H1 (cell line): ENCODE data around the gene CYRIA. TPM values are rescaled to one million over a fixed set of nuclear protein-coding genes. Genes with fewer than 3 reads are reported as not detected.

Source experiments
- CTCF ChIA-PET: fragments of 300-600 bp; sonication (Branson Sonifier 250); formaldehyde crosslinking; loops from one replicate; lab custom pipeline; 2021; ENCODE audit not compliant: partially characterized antibody; lab: Charles Lee
- POLR2A ChIA-PET: fragments of 300-600 bp; sonication (Branson Sonifier 250); formaldehyde crosslinking; loops from one replicate; lab custom pipeline; 2021; ENCODE audit warnings: inconsistent platforms; ENCODE audit not compliant: partially characterized antibody; lab: Charles Lee
- DNase-seq, 2 experiments: peaks; one replicate each; pipeline versions ENCODE4 v3.0.0 to v3.0.0-alpha.2; 2010 to 2022; ENCODE audit warnings: low spot score in 2 of 2, low read depth in 1 of 2, mixed read lengths in 1 of 2
- FAIRE-seq: peaks from 2 replicates; lab custom pipeline; 2011; peaks lifted over from hg19 to GRCh38; lab: Jason Lieb, UNC
- H2AFZ ChIP-seq: 2 replicates; pipeline ENCODE4 v1.8.1; 2012; ENCODE audit warnings: low read length, inconsistent platforms
- H2AK5ac ChIP-seq: 2 replicates; pipeline ENCODE4 v1.6.1; 2013; ENCODE audit warnings: low read depth, low read length
- H2BK120ac ChIP-seq: replicated peaks from 2 replicates; pipeline ENCODE3; 2013; ENCODE audit warnings: low read depth, low read length, inconsistent platforms
- H2BK12ac ChIP-seq: 2 replicates; pipeline ENCODE4 v1.6.1; 2013; ENCODE audit warnings: low read depth, low read length
- H2BK15ac ChIP-seq: 2 replicates; pipeline ENCODE4 v1.6.1; 2013; ENCODE audit warnings: low read length
- H2BK20ac ChIP-seq: 2 replicates; pipeline ENCODE4 v1.6.1; 2013; ENCODE audit warnings: low read length
- H2BK5ac ChIP-seq: 2 replicates; pipeline ENCODE4 v1.6.1; 2013; ENCODE audit warnings: low read depth, low read length
- H3K14ac ChIP-seq: 2 replicates; pipeline ENCODE4 v1.6.1; 2013; ENCODE audit warnings: inconsistent platforms; ENCODE audit not compliant: insufficient read length
- H3K18ac ChIP-seq: 2 replicates; pipeline ENCODE4 v1.6.1; 2013; ENCODE audit warnings: low read length; ENCODE audit errors: extremely low read depth
- H3K23ac ChIP-seq: 2 replicates; pipeline ENCODE4 v1.6.1; 2013; ENCODE audit warnings: inconsistent platforms; ENCODE audit not compliant: insufficient read length
- H3K23me2 ChIP-seq: 2 replicates; pipeline ENCODE4 v1.6.1; 2013; ENCODE audit warnings: low read depth, low read length
- H3K27ac ChIP-seq: 2 replicates; pipeline ENCODE4 v1.6.1; 2011; ENCODE audit warnings: low read depth, low read length, inconsistent platforms
- H3K27me3 ChIP-seq, 4 experiments: replicated peaks in 1 of 4; 1 replicate in 1 of 4; 2 replicates in 3 of 4; pipeline versions ENCODE4 v1.6.1 to v1.8.1; 2011 to 2013; ENCODE audit warnings: low read length in 3 of 4, mild to moderate bottlenecking in 3 of 4, inconsistent platforms in 2 of 4, mixed read lengths in 2 of 4, moderate library complexity in 1 of 4; ENCODE audit not compliant: control insufficient read depth in 3 of 4, insufficient read depth in 3 of 4; ENCODE audit errors: extremely low read depth in 1 of 4
- H3K36me3 ChIP-seq, 4 experiments: 2 replicates each; pipeline versions ENCODE4 v1.6.1 to v1.8.1; 2011 to 2013; ENCODE audit warnings: mild to moderate bottlenecking in 4 of 4, low read length in 3 of 4, moderate library complexity in 2 of 4, control low read depth in 1 of 4, inconsistent platforms in 1 of 4; ENCODE audit not compliant: insufficient read depth in 4 of 4, control insufficient read depth in 2 of 4
- H3K4ac ChIP-seq: replicated peaks from 2 replicates; pipeline ENCODE3; 2013; ENCODE audit warnings: low read length, low read depth, mixed read lengths, inconsistent platforms; ENCODE audit not compliant: insufficient read length
- H3K4me1 ChIP-seq, 4 experiments: replicated peaks in 1 of 4; 1 replicate in 1 of 4; 2 replicates in 3 of 4; pipeline versions ENCODE4 v1.6.1 to v1.8.1; 2011 to 2013; ENCODE audit warnings: low read length in 3 of 4, inconsistent platforms in 2 of 4, mixed read lengths in 1 of 4; ENCODE audit not compliant: insufficient read depth in 4 of 4, control insufficient read depth in 3 of 4
- H3K4me2 ChIP-seq, 2 experiments: 2 replicates each; pipeline versions ENCODE4 v1.6.1 to v1.8.1; 2011 to 2013; ENCODE audit warnings: low read depth in 2 of 2, low read length in 2 of 2, control low read depth in 1 of 2, inconsistent platforms in 1 of 2, mild to moderate bottlenecking in 1 of 2; ENCODE audit not compliant: insufficient read depth in 1 of 2
- H3K4me3 ChIP-seq, 4 experiments: fragments of 200-600, 300-600 bp in 1 of 4; sonication (generic), shearing (Covaris generic), sonication (Bioruptor Twin) in 1 of 4; 2 replicates each; pipeline versions ENCODE4 v1.5.1 to v1.8.1; 2011 to 2016; ENCODE audit warnings: low read length in 4 of 4, low read depth in 3 of 4, control low read depth in 2 of 4, inconsistent platforms in 2 of 4, mild to moderate bottlenecking in 2 of 4, mixed read lengths in 1 of 4, moderate library complexity in 1 of 4; ENCODE audit not compliant: insufficient read depth in 2 of 4; ENCODE audit errors: extremely low read depth in 1 of 4
- H3K56ac ChIP-seq: replicated peaks from 2 replicates; pipeline ENCODE3; 2013; ENCODE audit warnings: low read depth, mild to moderate bottlenecking, mixed read lengths, low read length, inconsistent platforms; ENCODE audit not compliant: insufficient read length
- H3K79me1 ChIP-seq: 2 replicates; pipeline ENCODE4 v1.6.1; 2013; ENCODE audit warnings: low read depth, low read length, control low read depth
- H3K79me2 ChIP-seq, 2 experiments: 2 replicates each; pipeline versions ENCODE4 v1.6.1 to v1.8.1; 2012 to 2013; ENCODE audit warnings: low read length in 2 of 2, mild to moderate bottlenecking in 2 of 2, inconsistent platforms in 1 of 2; ENCODE audit not compliant: insufficient read depth in 2 of 2, control insufficient read depth in 1 of 2
- H3K9ac ChIP-seq, 4 experiments: replicated peaks in 1 of 4; 1 replicate in 1 of 4; 2 replicates in 3 of 4; pipeline versions ENCODE4 v1.6.1 to v1.8.1; 2011 to 2013; ENCODE audit warnings: low read depth in 3 of 4, low read length in 3 of 4, control low read depth in 2 of 4, mild to moderate bottlenecking in 2 of 4, moderate library complexity in 2 of 4, inconsistent platforms in 1 of 4; ENCODE audit errors: extremely low read depth in 1 of 4
- H3K9me3 ChIP-seq, 2 experiments: 2 replicates each; pipeline versions ENCODE4 v1.6.1 to v1.8.1; 2012 to 2013; ENCODE audit warnings: mild to moderate bottlenecking in 2 of 2, moderate library complexity in 2 of 2, control low read depth in 1 of 2, inconsistent platforms in 1 of 2, low read depth in 1 of 2, low read length in 1 of 2, mixed read lengths in 1 of 2; ENCODE audit not compliant: insufficient read depth in 2 of 2
- H4K20me1 ChIP-seq, 2 experiments: replicated peaks in 1 of 2; 2 replicates each; pipeline versions ENCODE3 to v1.8.1; 2011 to 2013; ENCODE audit warnings: inconsistent platforms in 2 of 2, low read length in 2 of 2, mild to moderate bottlenecking in 1 of 2; ENCODE audit not compliant: insufficient read depth in 2 of 2, control insufficient read depth in 1 of 2
- H4K5ac ChIP-seq: 2 replicates; pipeline ENCODE4 v1.6.1; 2013; ENCODE audit warnings: low read length, low read depth, mixed read lengths, inconsistent platforms; ENCODE audit not compliant: insufficient read length
- H4K8ac ChIP-seq: 2 replicates; pipeline ENCODE4 v1.8.0; 2013; ENCODE audit warnings: mild to moderate bottlenecking, moderate library complexity, low read length, inconsistent platforms; ENCODE audit not compliant: insufficient read depth; ENCODE audit errors: extremely low read depth
- H4K91ac ChIP-seq: replicated peaks from 2 replicates; pipeline ENCODE3; 2013; ENCODE audit warnings: low read length, mixed read lengths, inconsistent platforms; ENCODE audit not compliant: insufficient read length
- BRCA1 ChIP-seq: IDR thresholded peaks from 2 replicates; pipeline ENCODE4 v1.6.1; 2012; ENCODE audit warnings: low read depth, low read length, improper control_type of control experiment
- E2F6 ChIP-seq: IDR thresholded peaks from 2 replicates; pipeline ENCODE4 v1.6.1; 2012; ENCODE audit warnings: inconsistent platforms
- EZH2 ChIP-seq: fragments of 200-600 bp; sonication (generic); IDR thresholded peaks from 2 replicates; pipeline ENCODE4 v1.7.1; 2012; ENCODE audit warnings: low read depth, mild to moderate bottlenecking, moderate library complexity, low read length, inconsistent platforms; ENCODE audit not compliant: severe bottlenecking
- GABPA ChIP-seq: IDR thresholded peaks from 2 replicates; pipeline ENCODE4 v1.6.1; 2011; ENCODE audit warnings: mild to moderate bottlenecking, low read length, moderate library complexity, borderline replicate concordance; ENCODE audit not compliant: insufficient read depth
- HDAC2 ChIP-seq, 2 experiments: fragments of 300-600 bp in 1 of 2; sonication (generic) in 1 of 2; IDR thresholded peaks; 2 replicates each; pipeline ENCODE4 v1.6.1; 2011 to 2012; ENCODE audit warnings: low read depth in 2 of 2, low read length in 2 of 2, mild to moderate bottlenecking in 2 of 2, moderate library complexity in 2 of 2, borderline replicate concordance in 1 of 2, inconsistent platforms in 1 of 2
- HDAC6 ChIP-seq: IDR thresholded peaks from one replicate; pipeline ENCODE4 v1.7.1; 2012; ENCODE audit warnings: low read depth, mild to moderate bottlenecking, inconsistent platforms, low read length, moderate library complexity
- MAFK ChIP-seq: IDR thresholded peaks from 2 replicates; pipeline ENCODE4 v1.6.1; 2012; ENCODE audit warnings: low read depth, mild to moderate bottlenecking, improper control_type of control experiment, low read length
- POLR2A ChIP-seq, 2 experiments: IDR thresholded peaks; 1 replicate in 1 of 2; 2 replicates in 1 of 2; pipeline ENCODE4 v1.6.1; 2011; ENCODE audit warnings: low read depth in 2 of 2, low read length in 2 of 2, mild to moderate bottlenecking in 2 of 2; ENCODE audit errors: control extremely low read depth in 1 of 2
- POLR2AphosphoS5 ChIP-seq: IDR thresholded peaks from 2 replicates; pipeline ENCODE4 v1.6.1; 2011; ENCODE audit warnings: low read depth, low read length
- RBBP5 ChIP-seq: IDR thresholded peaks from 2 replicates; pipeline ENCODE4 v1.7.1; 2012; ENCODE audit warnings: low read depth, mild to moderate bottlenecking, inconsistent platforms, low read length, moderate library complexity, borderline replicate concordance
- SP4 ChIP-seq: IDR thresholded peaks from 2 replicates; pipeline ENCODE4 v1.6.1; 2012; ENCODE audit warnings: low read length, inconsistent platforms
- SUZ12 ChIP-seq: fragments of 200-600 bp; sonication (generic); IDR thresholded peaks from 2 replicates; pipeline ENCODE4 v1.6.1; 2012; ENCODE audit warnings: mild to moderate bottlenecking, inconsistent platforms, low read length, moderate library complexity, mixed read lengths
- TAF1 ChIP-seq: IDR thresholded peaks from 2 replicates; pipeline ENCODE4 v1.6.1; 2011; ENCODE audit warnings: mild to moderate bottlenecking, low read depth, low read length
- TAF7 ChIP-seq: optimal IDR thresholded peaks from 2 replicates; pipeline ENCODE3; 2011; ENCODE audit warnings: low read depth, mild to moderate bottlenecking, inconsistent platforms, low read length, moderate library complexity, borderline replicate concordance
- TCF12 ChIP-seq: IDR thresholded peaks from 2 replicates; pipeline ENCODE4 v1.6.1; 2011; ENCODE audit warnings: low read depth, mild to moderate bottlenecking, low read length
- WGBS, 2 experiments: shearing (Covaris generic) in 1 of 2; methylation state at CpG; one replicate each; pipeline versions ENCODE4 v1.1.6 to v1.1.7; 2013 to 2015; ENCODE audit warnings: low lambda C conversion rate in 2 of 2, mixed read lengths in 2 of 2, inconsistent platforms in 1 of 2, low coverage in 1 of 2, missing lambda C conversion rate in 1 of 2; ENCODE audit not compliant: insufficient replicate concordance in 2 of 2, insufficient coverage in 1 of 2, insufficient read length in 1 of 2; ENCODE audit errors: extremely low coverage in 1 of 2, missing lambda C conversion rate in 1 of 2; 5-methylcytosine and 5-hydroxymethylcytosine counted together
- polyA plus RNA-seq, 7 experiments: library from polyadenylated mRNA; depleted of rRNA in 3 of 7; stranded (reverse) in 5 of 7; unstranded in 2 of 7; fragments of >200 nt in 5 of 7; fragments of 200-250 nt in 2 of 7; gene quantifications; 1 replicate in 5 of 7; 2 replicates in 1 of 7; 4 replicates in 1 of 7; pipeline versions ENCODE4 v1.2.1 to v1.2.3, GENCODE V29; 2011 to 2013; ENCODE audit warnings: missing spikeins in 2 of 7, mixed read lengths in 2 of 7
- total RNA-seq: library from RNA; stranded (reverse); fragmentation: NEBNext Ultra II Directional; extraction: Animal tissue kit (Norgen Biotek cat#: 25700); gene quantifications from 2 replicates; pipeline ENCODE4 v1.2.1, GENCODE V29; 2021

Gene CYRIA
- total and polyA plus RNA-seq, 2 of the 8 experiments (the other 6 are each of a cell fraction or from before 2014, with no cell fraction given): 1.5 to 9.8 TPM

- no peak overlapping the region for H2BK20ac ChIP-seq
- H3K9me3 ChIP-seq: no peaks in the 10 kb centered on the region
- TF ChIP-seq POLR2A (IDR thresholded peaks at IDR 0.05; ENCODE audit: control extremely low read depth in 1 of 2, low read depth in 2 of 2, low read length in 2 of 2): no peak
- no peak for TF ChIP-seq EZH2
- TF ChIP-seq TCF12: no peak
- no peak for TF ChIP-seq TAF7
- TF ChIP-seq BRCA1: no peak
- TF ChIP-seq SUZ12: no peak
- TF ChIP-seq GABPA: no peak
- TF ChIP-seq HDAC2 (IDR thresholded peaks at IDR 0.05; ENCODE audit: borderline replicate concordance in 1 of 2, low read depth in 2 of 2, low read length in 2 of 2): no peak
- TF ChIP-seq TAF1: no peak
- no peak for TF ChIP-seq HDAC6
- no peak for TF ChIP-seq E2F6
- TF ChIP-seq RBBP5: no peak
- no peak for TF ChIP-seq POLR2AphosphoS5
- TF ChIP-seq SP4: no peak
- TF ChIP-seq MAFK: no peak
Observed at GRCh38 chr2:16629770-16630169, 35.9 kb downstream of the CYRIA start.

More at GRCh38 chr2:16629770-16630169, 35.9 kb downstream of the CYRIA start:
- no peak for FAIRE-seq
- no peak overlapping the region for H3K23ac ChIP-seq
- no peak overlapping the region for H3K18ac ChIP-seq
- no peak overlapping the region for H2AFZ ChIP-seq
- H3K79me1 ChIP-seq: peaks cover 4% of the 10 kb centered on the region
- H3K36me3 ChIP-seq: no peaks in the 10 kb centered on the region
- no peaks in the 10 kb centered on the region for H3K79me2 ChIP-seq
- H3K4me2 ChIP-seq: no peak overlapping the region
- peaks cover 0 to 6% (median 4%) of the 10 kb centered on the region in 4 experiments; a peak in 5 of 7 replicates for H3K4me1 ChIP-seq
- H4K8ac ChIP-seq: no peak overlapping the region
- no peak overlapping the region for H3K56ac ChIP-seq
- H3K4me3 ChIP-seq: no peak overlapping the region
- 91% methylated on average over 6 of the region's 6 CpGs; no CpG with 5 or more reads in 1 of the 2 experiments for WGBS, 2 experiments
- H2BK15ac ChIP-seq: no peak overlapping the region
- H3K27ac ChIP-seq: no peak overlapping the region
- H3K27me3 ChIP-seq: no peaks in the 10 kb centered on the region
- H3K14ac ChIP-seq: no peak overlapping the region
- no peak overlapping the region for H3K9ac ChIP-seq
- H4K5ac ChIP-seq: no peak overlapping the region
- H3K23me2 ChIP-seq: no peaks in the 10 kb centered on the region
- no peaks in the 10 kb centered on the region for H4K20me1 ChIP-seq
- H2BK12ac ChIP-seq: no peak overlapping the region
- H3K4ac ChIP-seq: no peak overlapping the region
- ChIA-PET POLR2A (no interaction called here), CTCF (interaction anchor here (0.7 to 13.4 kb wide), 12 partner anchors 10 to 126 kb away, joined by 3 to 208 read pairs (median 6); no protein-coding TSS in a partner anchor)
- no peak overlapping the region for H2AK5ac ChIP-seq
- H2BK120ac ChIP-seq: no peak overlapping the region
- no peak for DNase-seq
- no peak overlapping the region for H2BK5ac ChIP-seq
- no peak overlapping the region for H4K91ac ChIP-seq
